Endodermal cell (in vitro differentiated cells): Measurements from ENCODE around the gene TRPM3. TPM values are rescaled to one million over a fixed set of nuclear protein-coding genes. Genes with fewer than 3 reads are reported as not detected.

Experiments used
- DNase-seq: peaks from one replicate; pipeline ENCODE4 v3.0.0-alpha.2; 2017
- H3K27ac ChIP-seq: 2 replicates; pipeline ENCODE4 v1.5.1; 2013; ENCODE audit warnings: mild to moderate bottlenecking, low read depth, low read length, moderate library complexity
- H3K27me3 ChIP-seq: 2 replicates; pipeline ENCODE4 v1.6.1; 2013; ENCODE audit warnings: mild to moderate bottlenecking, low read length, moderate library complexity; ENCODE audit not compliant: insufficient read depth, control insufficient read depth, poor library complexity, severe bottlenecking
- H3K36me3 ChIP-seq: 2 replicates; pipeline ENCODE4 v1.7.0; 2013; ENCODE audit warnings: mild to moderate bottlenecking, low read length, moderate library complexity; ENCODE audit not compliant: control insufficient read depth, insufficient read depth
- H3K4me1 ChIP-seq: one replicate; pipeline ENCODE4 v1.7.0; 2013; ENCODE audit warnings: low read length; ENCODE audit not compliant: control insufficient read depth, insufficient read depth
- H3K4me3 ChIP-seq: 2 replicates; pipeline ENCODE4 v1.5.1; 2013; ENCODE audit warnings: mild to moderate bottlenecking, low read length, moderate library complexity
- H3K9ac ChIP-seq: 2 replicates; pipeline ENCODE4 v1.6.1; 2013; ENCODE audit warnings: mild to moderate bottlenecking, low read length, moderate library complexity; ENCODE audit not compliant: poor library complexity, severe bottlenecking; ENCODE audit errors: extremely low read depth
- H3K9me3 ChIP-seq: 2 replicates; pipeline ENCODE4 v1.6.1; 2013; ENCODE audit warnings: mild to moderate bottlenecking, low read length, moderate library complexity; ENCODE audit not compliant: control insufficient read depth
- H3K27ac Mint-ChIP-seq: 2 replicates; pipeline ENCODE4 v1.8.0; 2020; ENCODE audit warnings: mixed read lengths
- H3K27me3 Mint-ChIP-seq: 2 replicates; pipeline ENCODE4 v1.8.0; 2021; ENCODE audit warnings: mild to moderate bottlenecking, mixed read lengths; ENCODE audit not compliant: insufficient read depth
- H3K36me3 Mint-ChIP-seq: 2 replicates; pipeline ENCODE4 v1.8.0; 2020; ENCODE audit warnings: low read depth, mixed read lengths
- H3K4me1 Mint-ChIP-seq: 2 replicates; pipeline ENCODE4 v1.8.0; 2020; ENCODE audit warnings: mixed read lengths
- H3K4me3 Mint-ChIP-seq: 2 replicates; pipeline ENCODE4 v1.8.0; 2020; ENCODE audit warnings: mild to moderate bottlenecking, moderate library complexity, mixed read lengths
- H3K9me3 Mint-ChIP-seq: 2 replicates; pipeline ENCODE4 v1.8.0; 2020; ENCODE audit warnings: mild to moderate bottlenecking, mixed read lengths
- WGBS, 2 experiments: methylation state at CpG; one replicate each; pipeline versions ENCODE4 v1.1.5 to v1.1.7; 2013; ENCODE audit warnings: missing lambda C conversion rate in 2 of 2, mixed read lengths in 1 of 2; ENCODE audit not compliant: insufficient coverage in 1 of 2, insufficient read length in 1 of 2; 5-methylcytosine and 5-hydroxymethylcytosine counted together
- total RNA-seq, 2 donors: library from RNA; stranded (reverse); fragmentation: NEBNext Ultra II Directional in 1 of 2; extraction: Animal tissue kit (Norgen Biotek cat#: 25700) in 1 of 2; gene quantifications; 2 replicates in 1 of 2; 3 replicates in 1 of 2; pipeline ENCODE4 v1.2.1, GENCODE V29; 2021
- TF ChIP-seq, protein P1 (sequence below): fragments of 200-600 bp; sonication (generic); conservative IDR thresholded peaks from 2 replicates; pipeline ENCODE4 v1.5.0; 2021; ENCODE audit warnings: antibody characterized with exemption, mild to moderate bottlenecking

The TRPM3 gene
- total RNA-seq, 2 donors from 2014 or later, result 1.8 to 2.5 TPM

DNA sequence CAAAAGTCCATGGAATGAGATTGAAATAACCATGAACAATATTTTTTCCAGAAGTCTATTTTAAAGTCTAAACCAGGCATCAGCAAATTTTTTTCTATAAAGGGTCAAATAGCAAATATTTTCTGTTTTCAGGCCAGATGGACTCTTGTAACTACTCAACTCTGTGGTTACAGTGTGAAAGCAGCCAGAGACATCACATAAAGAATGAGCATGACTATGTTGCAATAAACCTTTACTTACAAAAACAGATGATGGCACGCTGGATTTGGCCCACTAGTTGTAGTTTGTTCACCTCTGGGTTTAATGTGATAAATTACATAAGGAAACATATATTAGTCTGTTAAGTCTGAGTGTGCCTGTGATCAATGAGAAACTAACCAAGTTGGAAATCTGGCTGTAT, 319.2 kb downstream of the TRPM3 start:
- Mint-ChIP-seq H3K27ac (no peak overlapping the region), H3K27me3 (no peaks in the 10 kb centered on the region), H3K9me3 (no peaks in the 10 kb centered on the region), H3K36me3 (no peaks in the 10 kb centered on the region), H3K4me3 (no peak overlapping the region), H3K4me1 (no peaks in the 10 kb centered on the region)
- Histone ChIP-seq H3K9me3 (no peaks in the 10 kb centered on the region), H3K4me1 (no peaks in the 10 kb centered on the region), H3K27me3 (no peaks in the 10 kb centered on the region), H3K36me3 (no peaks in the 10 kb centered on the region), H3K9ac (no peak overlapping the region), H3K4me3 (no peak overlapping the region), H3K27ac (no peak overlapping the region)
- TF ChIP-seq, protein P1, sequence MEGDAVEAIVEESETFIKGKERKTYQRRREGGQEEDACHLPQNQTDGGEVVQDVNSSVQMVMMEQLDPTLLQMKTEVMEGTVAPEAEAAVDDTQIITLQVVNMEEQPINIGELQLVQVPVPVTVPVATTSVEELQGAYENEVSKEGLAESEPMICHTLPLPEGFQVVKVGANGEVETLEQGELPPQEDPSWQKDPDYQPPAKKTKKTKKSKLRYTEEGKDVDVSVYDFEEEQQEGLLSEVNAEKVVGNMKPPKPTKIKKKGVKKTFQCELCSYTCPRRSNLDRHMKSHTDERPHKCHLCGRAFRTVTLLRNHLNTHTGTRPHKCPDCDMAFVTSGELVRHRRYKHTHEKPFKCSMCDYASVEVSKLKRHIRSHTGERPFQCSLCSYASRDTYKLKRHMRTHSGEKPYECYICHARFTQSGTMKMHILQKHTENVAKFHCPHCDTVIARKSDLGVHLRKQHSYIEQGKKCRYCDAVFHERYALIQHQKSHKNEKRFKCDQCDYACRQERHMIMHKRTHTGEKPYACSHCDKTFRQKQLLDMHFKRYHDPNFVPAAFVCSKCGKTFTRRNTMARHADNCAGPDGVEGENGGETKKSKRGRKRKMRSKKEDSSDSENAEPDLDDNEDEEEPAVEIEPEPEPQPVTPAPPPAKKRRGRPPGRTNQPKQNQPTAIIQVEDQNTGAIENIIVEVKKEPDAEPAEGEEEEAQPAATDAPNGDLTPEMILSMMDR, result no peak
- DNase-seq, result no peak
- WGBS, 2 experiments, result 20 to 40% methylated on average over 1 of the region's 1 CpG

DNA sequence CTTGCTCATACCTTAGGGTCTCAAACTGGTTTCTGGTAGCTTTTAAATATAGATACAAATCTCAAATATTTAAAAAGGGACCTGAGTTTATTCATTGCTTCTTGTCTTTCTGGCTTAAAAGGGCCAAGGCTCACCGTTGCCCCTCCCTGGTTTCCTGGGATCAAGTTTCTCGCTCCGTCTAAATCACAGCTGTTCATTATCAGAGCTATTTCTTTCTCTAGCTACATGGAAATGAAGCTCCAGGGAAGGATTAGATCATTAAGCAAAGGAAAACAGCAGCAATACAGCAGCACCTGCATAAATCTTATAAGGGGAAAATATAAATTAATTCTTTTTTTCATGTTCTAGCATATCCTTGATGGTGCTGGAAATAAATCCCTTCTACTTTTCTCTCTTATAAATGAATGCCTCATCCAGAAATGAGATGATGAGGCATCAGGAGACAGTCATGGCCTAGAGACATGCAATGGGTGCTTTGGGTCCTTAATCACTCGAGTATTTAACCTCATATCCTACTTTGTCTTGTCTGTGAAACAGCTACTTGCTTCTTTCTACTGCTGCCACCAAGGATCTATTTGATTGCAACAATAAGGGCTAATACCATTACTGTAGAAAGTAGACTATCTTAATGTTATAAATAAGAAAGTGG, 320.1 kb downstream of the TRPM3 start:
- H3K4me1 Mint-ChIP-seq, result no peaks in the 10 kb centered on the region
- Histone ChIP-seq H3K9me3 (no peaks in the 10 kb centered on the region), H3K36me3 (no peaks in the 10 kb centered on the region), H3K27ac (no peak overlapping the region), H3K4me3 (no peak overlapping the region), H3K9ac (no peak overlapping the region), H3K4me1 (no peaks in the 10 kb centered on the region), H3K27me3 (no peaks in the 10 kb centered on the region)
- H3K36me3 Mint-ChIP-seq, result no peaks in the 10 kb centered on the region
- 80 to 100% methylated on average over 2 to 4 of the region's 4 CpGs for WGBS, 2 experiments
- DNase-seq, result no peak
- H3K27me3 Mint-ChIP-seq, result no peaks in the 10 kb centered on the region
- no peak overlapping the region for H3K4me3 Mint-ChIP-seq
- H3K27ac Mint-ChIP-seq, result no peak overlapping the region
- no peaks in the 10 kb centered on the region for H3K9me3 Mint-ChIP-seq
- TF ChIP-seq, protein P1, result no peak

DNA sequence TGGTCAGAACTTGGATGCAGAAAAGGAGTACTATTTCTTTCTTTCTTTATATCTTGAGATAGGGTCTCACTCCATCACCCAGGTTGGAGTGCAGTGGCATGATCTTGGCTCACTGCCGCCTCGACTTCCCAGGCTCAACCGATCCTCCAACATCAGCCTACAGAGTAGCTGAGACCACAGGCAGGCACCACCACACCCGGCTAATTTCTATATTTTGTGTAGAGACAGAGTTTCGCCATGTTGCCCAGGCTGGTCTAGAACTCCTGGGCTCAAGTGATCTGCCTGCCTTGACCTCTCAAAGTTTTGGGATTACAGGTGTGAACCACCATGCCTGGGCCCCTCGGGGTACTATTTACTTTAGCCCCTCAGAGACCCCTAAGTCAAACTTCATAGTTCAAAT, 323.4 kb downstream of the TRPM3 start:
- Histone ChIP-seq H3K4me3 (no peak overlapping the region), H3K4me1 (peaks cover 5% of the 10 kb centered on the region), H3K9me3 (no peaks in the 10 kb centered on the region), H3K27ac (no peak overlapping the region), H3K36me3 (no peaks in the 10 kb centered on the region), H3K9ac (no peak overlapping the region), H3K27me3 (no peaks in the 10 kb centered on the region)
- Mint-ChIP-seq H3K4me3 (no peak overlapping the region), H3K9me3 (no peaks in the 10 kb centered on the region), H3K36me3 (no peaks in the 10 kb centered on the region), H3K27ac (no peak overlapping the region), H3K4me1 (peaks cover 6% of the 10 kb centered on the region), H3K27me3 (no peaks in the 10 kb centered on the region)
- WGBS, 2 experiments, result 92 to 93% methylated on average over 5 to 6 of the region's 6 CpGs
- TF ChIP-seq, protein P1, result no peak
- DNase-seq, result no peak
